ENCODE results near the gene PDGFRA.
"Not testable (repeated sequence)": the region's sequence is repeated elsewhere in the genome, so short reads cannot be mapped to it uniquely, and the experiment has no call there.

Gene PDGFRA

GRCh38 chr4:54228056-54228527, 1.0 kb upstream of the PDGFRA start:
- DNase-seq: peak in 1 of 2 donors; percentile 13

GRCh38 chr4:54228546-54228945, 547 bp upstream of the PDGFRA start:
- no peak for DNase-seq

GRCh38 chr4:54229631-54230483, 764 bp downstream of the PDGFRA start:
- DNase-seq: no peak

- no peak for DNase-seq
Observed at GRCh38 chr4:54230484-54231418, 1.7 kb downstream of the PDGFRA start.

- DNase-seq: no peak
Observed at GRCh38 chr4:54231419-54231767, 2.3 kb downstream of the PDGFRA start.

GRCh38 chr4:54231768-54232688, 2.9 kb downstream of the PDGFRA start:
- DNase-seq: no peak

- DNase-seq: peak; percentile 70 to 74
Observed at GRCh38 chr4:54233277-54233696, 4.2 kb downstream of the PDGFRA start.

- DNase-seq: peak; percentile 68 to 70
Observed at GRCh38 chr4:54233697-54234496, 4.8 kb downstream of the PDGFRA start.

GRCh38 chr4:54234497-54235205, 5.6 kb downstream of the PDGFRA start:
- DNase-seq: no peak

- not testable (repeated sequence) for DNase-seq
Observed at GRCh38 chr4:54236316-54236715, 7.2 kb downstream of the PDGFRA start.

- DNase-seq: no peak
Observed at GRCh38 chr4:54237770-54238169, 8.7 kb downstream of the PDGFRA start.

GRCh38 chr4:54238389-54238788, 9.3 kb downstream of the PDGFRA start:
- no peak for DNase-seq

- DNase-seq: not testable (repeated sequence)
Observed at GRCh38 chr4:54241268-54241823, 12.3 kb downstream of the PDGFRA start.

- DNase-seq: not testable (repeated sequence)
Observed at GRCh38 chr4:54243541-54243940, 14.4 kb downstream of the PDGFRA start.

- not testable (repeated sequence) for DNase-seq
Observed at GRCh38 chr4:54252312-54252711, 23.2 kb downstream of the PDGFRA start.

- DNase-seq: no peak
Observed at GRCh38 chr4:54254116-54254914, 25.2 kb downstream of the PDGFRA start.

GRCh38 chr4:54254915-54255246, 25.8 kb downstream of the PDGFRA start:
- DNase-seq: no peak

- DNase-seq: no peak
Observed at GRCh38 chr4:54255881-54256280, 26.8 kb downstream of the PDGFRA start.
